Measurements from ENCODE around the gene PGRMC2. TPM values are rescaled to one million over a fixed set of nuclear protein-coding genes. Genes with fewer than 3 reads are reported as not detected.

PGRMC2 gene, protein sequence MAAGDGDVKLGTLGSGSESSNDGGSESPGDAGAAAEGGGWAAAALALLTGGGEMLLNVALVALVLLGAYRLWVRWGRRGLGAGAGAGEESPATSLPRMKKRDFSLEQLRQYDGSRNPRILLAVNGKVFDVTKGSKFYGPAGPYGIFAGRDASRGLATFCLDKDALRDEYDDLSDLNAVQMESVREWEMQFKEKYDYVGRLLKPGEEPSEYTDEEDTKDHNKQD
- 58.7 TPM for total RNA-seq

DNA sequence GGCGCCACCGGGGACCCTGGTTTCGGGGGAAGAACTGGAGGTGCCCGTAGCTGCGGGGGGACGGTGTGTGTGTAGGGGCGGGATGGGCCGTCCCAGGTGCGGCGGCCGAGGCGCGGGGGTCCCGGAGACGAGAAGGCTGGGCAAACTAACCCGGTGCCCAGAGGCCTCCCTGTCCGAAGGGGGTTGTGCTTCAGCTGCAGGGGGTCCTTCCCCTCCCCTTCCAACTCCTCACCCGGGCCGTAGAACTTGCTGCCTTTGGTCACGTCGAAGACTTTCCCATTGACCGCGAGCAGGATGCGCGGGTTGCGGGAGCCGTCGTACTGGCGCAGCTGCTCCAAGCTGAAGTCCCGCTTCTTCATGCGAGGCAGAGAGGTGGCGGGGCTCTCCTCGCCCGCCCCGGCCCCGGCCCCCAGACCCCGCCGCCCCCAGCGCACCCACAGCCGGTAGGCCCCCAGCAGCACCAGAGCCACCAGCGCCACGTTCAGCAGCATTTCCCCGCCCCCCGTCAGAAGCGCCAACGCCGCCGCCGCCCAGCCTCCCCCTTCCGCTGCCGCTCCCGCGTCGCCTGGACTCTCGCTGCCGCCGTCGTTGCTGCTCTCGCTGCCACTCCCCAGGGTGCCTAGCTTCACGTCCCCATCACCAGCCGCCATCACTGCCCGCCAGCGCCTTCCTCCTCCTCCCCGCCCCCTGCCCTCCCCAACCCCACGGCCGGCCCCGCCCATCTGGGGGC lies at the start of gene PGRMC2:
Gene PGRMC2 (minus strand): TSS at position 673 of the 730 bp plus-strand sequence. CDS start 23 bp downstream, at position 650.
- DNase-seq = no peak

DNA sequence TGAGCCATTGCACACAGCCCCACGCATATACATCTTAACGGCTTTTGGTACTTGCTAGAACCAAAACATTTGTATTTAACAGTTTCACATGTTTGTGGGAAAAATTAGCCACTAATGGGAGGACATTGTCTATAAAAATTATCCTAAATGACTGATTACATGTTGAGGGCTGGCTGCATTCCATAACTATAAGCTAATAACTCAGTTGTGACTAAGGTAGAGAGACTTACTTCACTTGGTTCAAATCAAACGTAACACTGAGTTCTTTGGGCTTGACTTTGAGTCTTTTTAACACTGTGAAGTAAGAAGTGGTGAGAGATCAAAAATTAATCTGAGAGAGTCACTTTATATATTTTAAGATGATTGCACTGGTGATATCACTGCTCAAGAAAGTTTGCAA lies 47.9 kb upstream of the PGRMC2 start:
- no peak for DNase-seq

DNA sequence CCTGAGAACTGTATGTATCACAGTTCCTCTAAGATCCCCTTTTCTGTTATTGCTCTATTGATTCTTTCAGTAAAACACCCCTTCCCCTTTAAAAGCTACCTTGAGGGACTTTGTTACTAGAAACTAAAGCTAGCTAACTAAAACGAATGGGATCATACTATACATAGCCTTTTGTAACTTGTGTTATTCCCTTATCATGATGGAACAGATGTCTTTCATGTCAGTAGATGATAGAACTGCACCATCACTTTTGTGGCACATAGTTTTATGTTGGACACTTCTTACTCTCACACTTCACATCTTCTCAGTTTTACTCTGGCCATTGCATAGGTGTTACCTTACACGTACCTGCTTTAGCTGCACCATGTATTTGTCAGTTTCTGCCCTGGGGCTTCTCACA lies 46.6 kb upstream of the PGRMC2 start:
- DNase-seq = no peak

DNA sequence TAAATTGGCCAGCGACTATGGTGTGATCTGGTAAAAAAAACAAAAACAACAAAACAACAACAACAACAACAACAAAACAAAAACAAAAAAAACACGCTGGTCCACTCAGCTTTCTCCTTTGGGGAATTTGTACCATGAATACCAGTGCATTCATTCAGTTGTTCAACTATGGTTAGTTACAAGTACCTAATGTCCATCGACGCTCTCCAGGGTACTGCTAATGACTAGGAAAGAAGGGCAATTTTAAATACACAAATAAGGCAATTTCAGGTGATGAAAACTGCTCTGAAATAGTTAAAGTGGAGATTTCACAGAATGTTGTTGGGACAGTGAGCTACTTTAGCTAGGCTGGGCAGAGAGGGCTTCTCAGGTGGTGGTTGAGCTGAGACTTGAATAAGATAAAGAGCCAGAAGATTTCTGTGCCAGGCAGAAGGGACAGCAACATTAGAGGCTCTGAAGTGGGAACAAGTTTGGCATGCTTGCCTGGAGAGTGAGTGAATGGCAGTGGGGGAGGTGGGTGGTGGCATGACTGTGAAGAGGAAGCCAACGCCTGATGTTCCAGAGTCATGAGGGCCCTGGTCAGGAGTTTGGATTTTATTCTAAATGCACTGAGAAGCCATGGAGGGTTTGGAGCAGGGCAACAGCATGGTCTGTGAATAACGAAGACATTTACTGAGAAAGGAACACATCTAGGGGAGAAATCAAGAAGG lies 45.9 kb upstream of the PGRMC2 start:
- no peak for DNase-seq

DNA sequence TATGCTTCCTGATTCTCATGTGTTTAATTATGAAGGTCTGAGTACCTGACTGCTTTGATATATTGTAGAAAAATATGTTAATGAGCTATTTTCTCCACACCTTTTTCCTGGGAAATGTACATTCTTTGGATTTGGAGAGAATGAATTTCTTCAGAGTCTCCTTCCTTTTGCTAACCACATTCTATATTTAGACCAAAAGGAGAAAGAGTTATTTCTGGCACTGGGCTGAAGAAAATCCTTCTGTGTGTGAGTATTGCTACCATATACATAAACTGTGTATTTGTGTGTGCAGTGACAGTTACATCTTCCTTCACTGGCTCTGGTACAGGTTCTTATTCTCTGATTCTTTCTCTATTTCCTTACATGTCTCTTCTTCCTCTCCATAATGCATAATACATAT lies 44.5 kb upstream of the PGRMC2 start:
- DNase-seq = no peak

DNA sequence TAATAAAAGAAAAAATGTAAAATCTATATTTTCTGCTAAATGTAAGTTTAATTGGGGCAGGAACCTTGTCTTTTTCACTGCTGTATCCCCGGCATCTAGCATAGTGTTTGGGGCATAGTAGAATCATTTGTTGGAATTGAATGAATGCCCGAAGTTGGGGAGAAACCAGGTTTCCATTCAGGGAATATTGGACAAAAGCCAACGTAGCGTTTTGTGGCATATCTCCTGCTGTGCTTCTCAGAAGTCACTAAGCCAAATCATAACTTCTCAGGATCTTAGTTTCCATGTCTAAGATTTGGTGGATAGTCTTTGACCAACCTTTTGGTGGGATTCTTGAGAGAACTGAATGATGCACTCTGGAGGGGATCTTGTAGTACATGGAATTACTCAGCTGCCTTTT lies 42.0 kb upstream of the PGRMC2 start:
- no peak for DNase-seq

DNA sequence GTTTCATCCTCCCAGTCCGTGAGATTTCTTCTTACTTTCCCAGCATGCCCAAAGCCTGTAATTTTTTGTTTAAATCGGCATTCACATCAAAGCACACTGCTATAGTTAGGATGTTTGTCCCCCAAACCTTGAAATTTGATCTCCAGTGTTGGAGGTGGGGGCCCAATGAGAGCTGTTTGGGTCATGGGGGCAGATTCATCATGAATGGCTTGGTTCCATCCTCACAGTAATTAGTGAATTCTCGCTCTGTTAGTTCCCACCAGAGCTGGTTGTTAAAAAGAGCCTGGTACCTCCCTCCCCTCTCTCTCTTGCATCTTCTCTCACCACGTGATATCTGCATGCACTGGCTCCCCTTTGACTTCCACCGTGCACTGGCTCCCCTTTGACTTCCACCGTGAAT lies 40.5 kb upstream of the PGRMC2 start:
- DNase-seq = no peak

DNA sequence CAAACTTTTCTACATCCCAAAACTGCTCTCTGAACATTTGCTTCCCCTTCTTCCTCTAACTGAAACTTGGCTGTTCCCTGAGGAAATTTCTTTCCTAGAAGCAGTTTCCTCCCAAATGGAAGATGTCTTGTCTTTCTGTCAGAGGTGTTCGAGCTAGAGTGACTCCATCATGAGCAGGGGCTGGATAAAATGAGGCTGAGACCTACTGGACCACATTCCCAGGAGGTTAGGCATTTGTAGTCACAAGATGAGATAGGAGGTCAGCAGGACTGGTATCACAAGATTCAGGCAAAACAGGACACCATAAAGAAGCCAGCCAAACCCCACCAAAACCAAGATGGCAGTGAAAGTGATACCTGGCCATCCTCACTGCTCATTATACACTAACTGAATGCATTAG lies 35.8 kb upstream of the PGRMC2 start:
- DNase-seq = no peak

DNA sequence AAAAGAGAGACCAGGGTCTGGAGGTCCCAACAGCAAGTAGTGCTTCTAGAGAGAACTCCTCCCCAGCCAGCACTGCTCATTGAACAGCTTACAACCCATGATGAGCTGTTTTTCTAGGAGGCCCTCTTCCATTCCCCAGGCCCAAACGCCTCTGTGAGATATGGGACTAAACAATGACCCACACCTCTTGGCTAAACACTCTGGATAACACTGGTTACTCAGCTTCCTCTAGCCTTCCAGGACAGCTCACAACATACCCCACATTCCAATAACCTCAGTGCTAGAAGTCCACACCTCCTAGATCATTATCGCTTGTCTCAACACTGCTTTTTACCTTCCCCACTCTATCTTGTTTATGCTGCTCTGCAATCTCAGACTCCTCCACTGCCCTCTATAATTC lies 35.4 kb upstream of the PGRMC2 start:
- no peak for DNase-seq

DNA sequence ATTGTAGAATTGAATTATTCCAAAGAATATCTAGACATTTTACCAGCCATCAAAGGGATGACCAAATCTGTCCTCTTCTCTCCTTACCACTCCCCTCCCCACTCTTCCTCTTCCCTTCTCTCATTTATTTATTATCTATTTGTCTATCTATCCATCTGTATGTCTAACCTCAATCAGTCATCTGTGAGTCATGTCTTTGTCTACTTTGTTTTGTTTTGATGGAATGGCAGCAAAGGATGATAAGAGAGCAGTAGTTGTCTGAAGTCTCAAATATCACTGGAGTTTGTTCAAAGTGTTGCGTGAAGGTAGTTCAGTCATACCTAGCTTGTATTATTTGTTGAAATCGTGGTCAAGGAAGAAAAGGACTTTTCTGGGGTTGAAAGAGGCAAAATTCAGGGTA lies 34.7 kb upstream of the PGRMC2 start:
- no peak for DNase-seq

DNA sequence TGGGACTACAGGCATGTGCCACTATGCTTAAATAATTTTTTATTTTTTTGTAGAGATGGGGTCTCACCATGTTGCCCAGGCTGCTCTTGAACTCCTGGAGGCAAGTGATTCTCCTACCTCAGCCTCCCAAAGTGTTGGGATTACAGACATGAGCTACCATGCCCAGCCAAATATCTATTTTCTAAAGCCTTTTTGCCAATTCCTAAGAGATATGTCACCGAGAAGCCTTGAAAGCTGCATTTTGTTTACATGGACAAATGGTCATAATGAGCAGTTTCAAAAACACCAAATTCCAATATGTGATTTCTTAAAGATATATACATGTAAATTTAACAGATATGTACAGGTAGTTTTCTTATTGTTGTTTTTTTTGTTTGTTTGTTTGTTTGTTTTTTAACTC lies 33.0 kb upstream of the PGRMC2 start:
- no peak for DNase-seq

DNA sequence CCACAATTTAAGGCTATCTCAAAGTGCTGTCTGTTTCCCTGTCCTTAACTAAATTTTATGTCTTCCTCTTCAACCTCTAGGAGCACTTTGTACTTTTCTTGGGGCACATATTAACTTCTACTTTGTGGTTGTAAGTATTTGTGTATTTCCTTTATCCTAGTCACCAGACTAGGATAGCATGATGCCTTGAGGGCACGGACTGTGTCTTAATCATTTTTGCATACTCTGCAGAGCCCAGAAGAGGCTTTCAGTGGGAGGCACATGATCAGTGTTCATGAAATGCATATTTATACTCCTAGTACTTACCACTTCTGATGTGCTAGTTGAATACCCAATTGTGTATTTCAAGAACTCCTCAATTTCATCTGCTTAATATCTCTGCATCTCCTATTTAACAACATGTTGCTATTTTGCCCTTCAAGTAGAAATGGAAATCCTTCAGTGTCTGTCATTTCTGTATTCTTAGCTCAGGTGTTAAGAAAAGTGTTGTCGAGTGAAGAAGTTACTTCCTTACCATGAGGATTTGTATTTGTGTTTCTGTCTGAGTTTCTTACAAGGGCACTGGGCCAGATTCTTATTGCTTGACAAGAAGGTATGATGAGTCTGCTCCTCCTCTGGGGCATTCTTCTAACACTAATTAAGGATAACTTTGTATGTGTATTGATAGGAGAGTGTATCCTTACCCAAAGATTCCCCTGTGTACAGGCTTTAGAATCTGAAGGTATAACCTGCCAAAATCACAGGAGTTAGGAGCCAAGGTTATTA lies 28.3 kb upstream of the PGRMC2 start:
- no peak for DNase-seq

DNA sequence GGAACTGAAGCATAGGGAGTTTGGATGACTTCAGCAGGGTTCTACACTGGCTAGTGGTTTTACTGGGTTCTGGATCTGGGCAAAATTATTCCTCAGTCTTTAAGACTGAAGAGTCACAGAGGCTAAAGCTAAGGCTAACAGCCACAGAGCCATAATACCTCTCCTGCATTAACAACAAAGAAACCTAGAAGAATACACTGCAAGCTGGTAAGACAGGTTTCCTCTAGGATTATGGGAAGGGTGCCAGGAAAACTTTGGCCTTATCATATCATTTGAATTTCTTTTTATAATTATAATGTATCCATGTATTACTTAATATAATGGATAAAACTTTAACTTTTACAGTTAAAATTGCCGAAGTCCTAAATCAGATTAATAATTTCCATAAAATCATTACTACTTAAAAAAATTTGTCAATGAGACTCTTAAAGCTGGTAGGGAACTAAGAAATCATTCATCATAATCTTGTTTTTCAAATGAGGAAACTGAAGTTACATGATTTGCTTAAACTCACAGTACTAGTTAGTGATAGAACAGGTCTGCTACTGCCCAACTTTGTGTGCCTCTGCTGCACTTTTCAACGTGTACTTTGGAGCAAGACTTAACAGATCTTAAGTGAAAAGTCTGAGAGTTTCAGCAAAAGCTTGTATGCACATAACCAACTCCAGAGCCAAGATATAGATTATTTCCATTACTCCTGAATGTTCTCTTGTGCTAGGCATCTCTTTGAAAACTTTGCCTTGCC lies 24.2 kb upstream of the PGRMC2 start:
- DNase-seq = no peak

DNA sequence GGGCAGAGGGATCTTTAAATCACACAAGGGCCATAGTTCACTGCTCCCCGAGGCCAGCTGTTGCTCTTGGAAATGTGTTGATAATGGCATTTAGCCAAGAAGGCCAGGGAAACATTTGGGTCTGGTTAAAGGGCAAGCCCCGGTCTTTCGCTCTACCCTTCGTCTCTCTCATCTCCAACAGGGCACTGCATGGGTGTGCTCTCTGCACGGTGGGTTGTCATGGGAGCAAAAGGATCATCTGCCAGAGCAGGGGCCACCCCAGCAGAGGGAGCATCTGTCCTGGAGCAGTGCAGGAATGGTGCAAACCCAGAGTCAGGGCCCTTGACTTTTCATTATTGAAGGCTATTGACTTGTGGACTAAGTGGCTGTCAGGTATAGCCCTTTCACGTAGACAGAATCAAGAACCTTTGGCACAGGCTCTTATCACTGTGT lies 22.7 kb upstream of the PGRMC2 start:
- DNase-seq = no peak

DNA sequence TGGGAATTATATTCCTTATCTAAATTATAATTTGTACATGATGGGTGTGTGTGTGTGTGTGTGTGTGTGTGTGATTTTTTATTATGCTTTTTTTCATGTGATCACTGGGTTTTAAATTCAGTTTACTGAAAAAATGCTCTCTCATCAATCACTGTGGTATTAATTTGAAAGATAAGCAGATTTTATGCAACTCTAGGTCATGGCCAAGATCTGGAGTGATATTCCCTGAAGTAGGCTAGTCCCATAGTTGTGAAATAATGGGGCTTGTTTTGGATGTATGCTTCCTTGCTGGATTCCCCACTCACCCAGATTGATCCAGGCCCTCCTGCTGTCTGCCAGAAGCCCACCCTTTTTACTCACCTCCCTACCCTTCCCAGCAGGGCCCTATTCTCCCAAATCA lies 22.0 kb upstream of the PGRMC2 start:
- no peak for DNase-seq

DNA sequence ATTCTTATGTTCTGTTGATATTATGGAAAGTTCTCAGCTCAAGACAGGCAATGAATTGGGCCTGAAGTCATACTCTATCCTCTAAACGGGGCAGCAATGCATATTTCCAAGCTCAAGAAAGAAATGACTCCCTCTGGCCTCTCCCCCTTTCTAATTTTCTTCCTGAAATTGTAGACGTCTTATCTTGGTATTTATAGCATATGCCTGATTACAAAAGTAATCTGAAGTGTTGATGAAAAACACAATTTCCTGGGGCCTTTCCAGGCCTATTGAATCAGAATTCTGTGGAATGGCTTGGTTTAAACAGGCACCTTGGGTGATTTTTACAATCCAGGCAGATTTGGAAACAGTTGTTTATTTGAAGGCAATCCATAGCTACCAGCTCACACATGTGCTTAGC lies 21.4 kb upstream of the PGRMC2 start:
- DNase-seq = no peak

DNA sequence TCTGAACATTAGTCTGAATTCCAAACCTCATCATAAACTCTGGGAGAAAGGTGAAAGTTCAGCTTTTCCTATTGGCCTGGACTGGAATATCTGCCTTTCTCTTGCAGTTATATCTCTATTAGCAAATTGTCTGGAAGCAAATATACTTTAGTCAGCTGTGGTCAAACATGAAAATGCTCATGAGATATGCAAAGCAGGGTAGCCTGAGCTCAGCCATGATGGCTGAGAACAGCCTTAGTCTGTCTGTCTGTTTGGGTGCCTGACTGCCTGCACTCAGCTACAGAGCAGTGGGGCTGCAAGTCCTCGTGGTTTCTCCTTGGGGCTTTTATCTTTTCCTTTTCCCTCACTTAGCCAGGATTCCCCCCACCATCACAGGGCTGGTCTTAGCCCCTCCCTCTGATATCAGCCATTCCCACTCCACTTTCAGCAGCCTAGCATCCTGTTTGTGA lies 19.5 kb upstream of the PGRMC2 start:
- no peak for DNase-seq

DNA sequence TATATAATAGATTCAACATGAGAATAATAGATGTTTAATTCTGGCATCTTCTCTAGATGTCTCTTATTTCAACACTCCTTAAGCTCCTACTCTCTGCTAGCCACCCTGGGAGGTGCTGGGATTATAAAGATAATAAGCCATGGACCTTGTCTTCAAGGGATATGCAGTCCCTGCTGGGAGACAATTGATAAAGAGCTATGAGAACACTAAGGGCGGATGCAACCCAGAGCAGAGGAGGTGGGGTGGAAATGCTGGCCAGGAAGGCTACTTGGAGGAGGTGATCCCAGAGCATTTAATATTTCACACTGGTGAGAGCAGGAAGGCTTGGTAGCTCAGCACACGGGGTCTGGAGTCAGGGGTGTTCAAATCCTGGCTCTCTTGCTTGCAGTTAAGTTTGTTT lies 18.3 kb upstream of the PGRMC2 start:
- no peak for DNase-seq

DNA sequence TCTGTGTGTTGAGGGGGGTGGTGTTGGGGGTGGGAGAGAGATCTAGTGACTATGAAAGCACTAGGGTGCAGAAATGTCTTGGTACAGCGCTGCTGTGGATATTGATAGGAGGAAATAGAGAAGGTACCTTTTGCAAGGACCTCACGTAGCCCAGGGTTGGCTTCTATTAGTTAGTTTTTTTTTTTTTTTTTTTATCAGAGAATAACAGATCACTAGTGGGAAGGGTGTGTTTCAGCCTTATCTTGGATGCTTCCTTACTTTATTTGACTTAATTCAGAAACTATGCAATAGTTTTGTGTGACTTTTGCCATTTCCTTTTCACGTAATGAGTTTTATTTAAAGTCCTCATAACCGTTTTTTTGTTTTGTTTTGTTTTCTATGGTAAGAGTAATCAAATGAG lies 16.4 kb upstream of the PGRMC2 start:
- no peak for DNase-seq

DNA sequence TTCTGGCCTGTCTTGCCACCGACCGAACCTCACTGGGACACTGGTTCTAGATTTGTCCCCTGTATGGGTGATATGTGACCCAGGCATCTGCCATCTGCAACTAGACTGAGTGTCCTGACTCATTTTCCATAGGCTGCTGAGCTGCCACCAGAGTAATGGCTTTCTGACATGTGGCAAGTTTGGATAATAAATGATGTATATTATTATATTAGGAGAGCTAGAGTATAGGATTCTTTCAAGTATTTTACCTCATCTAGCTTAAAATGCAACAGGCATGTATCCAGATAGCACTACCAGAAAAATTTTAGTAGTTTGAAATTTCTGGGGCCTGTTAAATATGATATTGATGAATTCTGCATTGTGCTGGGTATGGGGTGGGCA lies 15.8 kb upstream of the PGRMC2 start:
- no peak for DNase-seq

DNA sequence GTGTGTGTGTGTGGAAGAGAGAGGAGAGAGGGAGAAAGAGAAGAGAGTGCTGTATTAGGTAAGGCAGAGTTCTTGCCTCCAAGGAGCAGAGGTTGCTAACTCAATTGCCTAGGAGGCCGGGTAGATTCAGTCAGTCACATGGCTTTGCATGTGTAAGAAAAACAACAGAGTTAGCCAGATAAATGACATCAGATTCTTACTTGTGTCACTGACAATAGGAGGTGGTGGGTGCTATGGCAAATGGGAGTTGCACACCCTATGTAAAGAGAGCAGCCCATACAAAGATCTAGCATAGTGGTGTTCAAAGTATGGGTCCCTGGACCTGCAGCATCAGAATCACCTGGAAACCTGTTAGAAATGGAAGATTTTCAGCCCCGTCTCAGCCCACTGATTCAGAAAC lies 14.4 kb upstream of the PGRMC2 start:
- no peak for DNase-seq

DNA sequence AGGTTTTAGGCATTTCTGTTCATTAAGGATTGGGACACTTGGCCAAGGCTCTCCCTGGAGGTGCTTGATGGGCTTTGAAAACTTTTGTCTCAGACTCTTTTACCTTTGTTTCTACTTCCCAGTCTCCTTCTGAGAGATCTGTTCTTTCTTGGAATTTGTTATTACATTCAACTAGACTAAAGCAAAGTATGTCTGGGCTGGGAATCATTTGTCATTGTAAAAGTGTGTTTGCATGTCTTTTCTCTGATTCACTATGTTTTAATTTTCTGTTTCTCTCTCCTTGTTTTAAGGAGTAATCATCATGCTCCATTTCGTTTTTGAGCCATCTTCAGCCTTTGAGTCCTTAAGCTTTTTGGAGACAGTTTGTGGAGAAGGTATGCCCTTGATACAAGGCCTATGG lies 12.2 kb upstream of the PGRMC2 start:
- no peak for DNase-seq

All from skin of body (tissue), 2 donors.